OCI-LY1 (cell line): ENCODE measurements around the gene NHSL2.

Experiments used
- H2AFZ ChIP-seq: fragments of 200-600 bp; sonication (generic), shearing (Covaris generic); 2 replicates; pipeline ENCODE4 v1.6.0; 2014; ENCODE audit warnings: antibody characterized with exemption, mild to moderate bottlenecking, low read length
- H3F3A ChIP-seq: fragments of 200-600 bp; sonication (generic), shearing (Covaris generic); 2 replicates; pipeline ENCODE4 v1.6.0; 2014; ENCODE audit warnings: mild to moderate bottlenecking, antibody characterized with exemption, low read length, moderate library complexity; ENCODE audit not compliant: insufficient read depth
- H3K27ac ChIP-seq: fragments of 200-600 bp; sonication (generic); 2 replicates; pipeline ENCODE4 v1.5.1; 2014; ENCODE audit warnings: low read length, mixed run types, mild to moderate bottlenecking, low read depth; ENCODE audit not compliant: poor library complexity, severe bottlenecking
- H3K27me3 ChIP-seq: fragments of 200-600 bp; sonication (generic); 2 replicates; pipeline ENCODE4 v1.6.0; 2014; ENCODE audit warnings: antibody characterized with exemption, mild to moderate bottlenecking, low read length, moderate library complexity; ENCODE audit not compliant: insufficient read depth
- H3K36me3 ChIP-seq: fragments of 200-600 bp; sonication (generic); 2 replicates; pipeline ENCODE4 v1.6.1; 2014; ENCODE audit warnings: mild to moderate bottlenecking, antibody characterized with exemption, low read length, moderate library complexity, mixed read lengths; ENCODE audit not compliant: insufficient read depth
- H3K4me1 ChIP-seq: fragments of 200-600 bp; sonication (generic); 2 replicates; pipeline ENCODE4 v1.5.1; 2014; ENCODE audit warnings: mild to moderate bottlenecking, low read length, moderate library complexity; ENCODE audit not compliant: insufficient read depth, severe bottlenecking
- H3K4me2 ChIP-seq: fragments of 200-600 bp; sonication (generic), shearing (Covaris generic); 2 replicates; pipeline ENCODE4 v1.6.1; 2014; ENCODE audit warnings: low read length
- H3K4me3 ChIP-seq: fragments of 200-600 bp; sonication (generic); 2 replicates; pipeline ENCODE4 v1.5.1; 2014; ENCODE audit warnings: low read length, low read depth, mild to moderate bottlenecking, mixed read lengths; ENCODE audit not compliant: poor library complexity, severe bottlenecking
- H3K79me2 ChIP-seq: fragments of 200-600 bp; shearing (Covaris generic); 2 replicates; pipeline ENCODE4 v1.6.1; 2016; ENCODE audit warnings: mixed run types, low read length, mixed read lengths; ENCODE audit not compliant: insufficient read depth
- H3K9ac ChIP-seq: fragments of 200-600 bp; sonication (generic), shearing (Covaris generic); 2 replicates; pipeline ENCODE4 v1.6.1; 2014; ENCODE audit warnings: mild to moderate bottlenecking, low read length, mixed read lengths
- H3K9me2 ChIP-seq: fragments of 200-600 bp; sonication (generic), shearing (Covaris generic); 2 replicates; pipeline ENCODE4 v1.6.1; 2014; ENCODE audit warnings: low read depth, mild to moderate bottlenecking, low read length, mixed read lengths
- H3K9me3 ChIP-seq: fragments of 200-600 bp; shearing (Covaris generic); 2 replicates; pipeline ENCODE4 v1.6.1; 2014; ENCODE audit warnings: low read length, mixed read lengths
- H4K20me1 ChIP-seq: fragments of 200-600 bp; sonication (generic), shearing (Covaris generic); 2 replicates; pipeline ENCODE4 v1.6.0; 2016; ENCODE audit warnings: mild to moderate bottlenecking, low read length; ENCODE audit not compliant: insufficient read depth
- CTCF ChIP-seq: fragments of 200-600 bp; sonication (generic), shearing (Covaris generic); IDR thresholded peaks from 2 replicates; pipeline ENCODE4 v1.5.1; 2017; ENCODE audit warnings: mild to moderate bottlenecking, antibody characterized with exemption, low read length, moderate library complexity, mixed read lengths
- EZH2 ChIP-seq: fragments of 200-600 bp; sonication (generic), shearing (Covaris generic); IDR thresholded peaks from 2 replicates; pipeline ENCODE4 v1.8.0; 2017; ENCODE audit warnings: borderline replicate concordance, mixed run types, mild to moderate bottlenecking, antibody characterized with exemption, low read length, moderate library complexity, mixed read lengths

The NHSL2 gene

GRCh38 chrX:71917621-71918343 lies 7.1 kb downstream of the NHSL2 start:
- Histone ChIP-seq H3K9ac (no peak overlapping the region), H3K36me3 (no peaks in the 10 kb centered on the region), H3K79me2 (no peaks in the 10 kb centered on the region), H3K9me2 (no peaks in the 10 kb centered on the region), H4K20me1 (no peaks in the 10 kb centered on the region), H2AFZ (no peak overlapping the region), H3K27ac (no peak overlapping the region), H3K4me1 (no peaks in the 10 kb centered on the region), H3K4me2 (no peak overlapping the region), H3F3A (no peaks in the 10 kb centered on the region), H3K4me3 (no peak overlapping the region), H3K9me3 (no peaks in the 10 kb centered on the region), H3K27me3 (no peaks in the 10 kb centered on the region)
- TF ChIP-seq CTCF: no peak

- H3F3A ChIP-seq: no peaks in the 10 kb centered on the region
- no peaks in the 10 kb centered on the region for H3K36me3 ChIP-seq
- H3K9me3 ChIP-seq: no peaks in the 10 kb centered on the region
- H4K20me1 ChIP-seq: no peaks in the 10 kb centered on the region
- H3K9me2 ChIP-seq: no peaks in the 10 kb centered on the region
- H3K9ac ChIP-seq: no peak overlapping the region
- TF ChIP-seq CTCF (no peak), EZH2 (no peak)
- no peak overlapping the region for H2AFZ ChIP-seq
- no peak overlapping the region for H3K4me2 ChIP-seq
- no peaks in the 10 kb centered on the region for H3K27me3 ChIP-seq
- H3K27ac ChIP-seq: no peak overlapping the region
- no peaks in the 10 kb centered on the region for H3K79me2 ChIP-seq
- no peaks in the 10 kb centered on the region for H3K4me1 ChIP-seq
- no peak overlapping the region for H3K4me3 ChIP-seq
These were observed 8.8 kb downstream of the NHSL2 start for GRCh38 chrX:71919431-71919830.

- Histone ChIP-seq H3K4me2 (no peak overlapping the region), H2AFZ (no peak overlapping the region), H3K9me2 (no peaks in the 10 kb centered on the region), H3K9me3 (no peaks in the 10 kb centered on the region), H3K27ac (no peak overlapping the region), H3K9ac (no peak overlapping the region), H3K4me1 (no peaks in the 10 kb centered on the region), H3K27me3 (no peaks in the 10 kb centered on the region), H3K36me3 (no peaks in the 10 kb centered on the region), H3K79me2 (no peaks in the 10 kb centered on the region), H3F3A (no peaks in the 10 kb centered on the region), H4K20me1 (no peaks in the 10 kb centered on the region), H3K4me3 (no peak overlapping the region)
- TF ChIP-seq CTCF (no peak), EZH2 (no peak)
These were observed 9.2 kb downstream of the NHSL2 start for GRCh38 chrX:71919886-71920285.
